NCI-H526 treated with DMSO at 0.1 percent for 48 hours (cell line): ENCODE measurements around the gene TBC1D14.

Experiments used
- DNase-seq: peaks from one replicate; lab custom pipeline; 2025; lab: John Stamatoyannopoulos, UW

Gene TBC1D14, protein sequence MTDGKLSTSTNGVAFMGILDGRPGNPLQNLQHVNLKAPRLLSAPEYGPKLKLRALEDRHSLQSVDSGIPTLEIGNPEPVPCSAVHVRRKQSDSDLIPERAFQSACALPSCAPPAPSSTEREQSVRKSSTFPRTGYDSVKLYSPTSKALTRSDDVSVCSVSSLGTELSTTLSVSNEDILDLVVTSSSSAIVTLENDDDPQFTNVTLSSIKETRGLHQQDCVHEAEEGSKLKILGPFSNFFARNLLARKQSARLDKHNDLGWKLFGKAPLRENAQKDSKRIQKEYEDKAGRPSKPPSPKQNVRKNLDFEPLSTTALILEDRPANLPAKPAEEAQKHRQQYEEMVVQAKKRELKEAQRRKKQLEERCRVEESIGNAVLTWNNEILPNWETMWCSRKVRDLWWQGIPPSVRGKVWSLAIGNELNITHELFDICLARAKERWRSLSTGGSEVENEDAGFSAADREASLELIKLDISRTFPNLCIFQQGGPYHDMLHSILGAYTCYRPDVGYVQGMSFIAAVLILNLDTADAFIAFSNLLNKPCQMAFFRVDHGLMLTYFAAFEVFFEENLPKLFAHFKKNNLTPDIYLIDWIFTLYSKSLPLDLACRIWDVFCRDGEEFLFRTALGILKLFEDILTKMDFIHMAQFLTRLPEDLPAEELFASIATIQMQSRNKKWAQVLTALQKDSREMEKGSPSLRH

DNA sequence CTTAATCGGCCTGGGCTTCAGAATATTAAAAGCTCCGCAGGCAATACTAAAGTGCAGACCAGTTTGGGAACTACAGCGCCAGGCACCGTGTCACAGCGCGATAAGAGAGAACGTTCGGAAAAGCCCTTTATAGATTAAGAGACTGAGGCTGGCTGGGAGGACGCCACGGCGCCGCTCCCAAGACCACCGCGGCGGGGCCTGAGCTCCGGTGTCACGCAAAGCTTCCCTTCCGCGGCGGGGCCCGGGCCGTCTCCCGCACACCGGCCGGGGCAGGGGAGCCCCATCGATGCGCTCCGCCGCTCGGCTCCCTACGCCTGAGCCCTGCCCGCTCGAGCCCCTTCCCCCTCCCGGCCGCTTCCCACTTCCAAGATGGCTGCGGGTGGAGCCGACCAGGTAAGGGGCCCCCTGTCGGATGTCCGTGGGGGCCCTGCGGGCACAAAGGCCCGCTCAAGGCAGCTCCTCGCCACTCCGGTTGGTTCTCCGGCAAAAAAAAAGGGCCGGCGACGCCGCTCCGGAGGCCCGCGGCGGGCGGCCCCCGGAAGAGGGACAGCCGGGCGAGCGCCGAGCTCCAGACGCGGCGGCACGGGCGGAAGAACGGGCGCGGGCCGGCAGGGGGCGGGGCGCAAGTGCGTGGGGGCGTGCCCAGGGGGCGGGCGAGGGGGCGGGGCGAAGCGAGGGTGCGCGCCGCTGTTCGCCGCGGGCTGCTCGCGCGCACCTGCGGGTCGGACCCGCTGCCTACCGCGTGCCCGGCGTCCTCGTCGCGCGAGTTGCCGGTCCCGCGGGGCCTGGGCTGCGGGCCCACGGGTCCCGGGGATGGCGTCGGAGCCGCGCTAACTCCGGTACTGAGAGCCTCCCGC, at the start of gene TBC1D14:
TBC1D14 (plus strand) TSS at position 714 of the 857 bp plus-strand sequence. CDS start 13,564 bp downstream, outside the sequence.
- DNase-seq: peak; percentile 67

DNA sequence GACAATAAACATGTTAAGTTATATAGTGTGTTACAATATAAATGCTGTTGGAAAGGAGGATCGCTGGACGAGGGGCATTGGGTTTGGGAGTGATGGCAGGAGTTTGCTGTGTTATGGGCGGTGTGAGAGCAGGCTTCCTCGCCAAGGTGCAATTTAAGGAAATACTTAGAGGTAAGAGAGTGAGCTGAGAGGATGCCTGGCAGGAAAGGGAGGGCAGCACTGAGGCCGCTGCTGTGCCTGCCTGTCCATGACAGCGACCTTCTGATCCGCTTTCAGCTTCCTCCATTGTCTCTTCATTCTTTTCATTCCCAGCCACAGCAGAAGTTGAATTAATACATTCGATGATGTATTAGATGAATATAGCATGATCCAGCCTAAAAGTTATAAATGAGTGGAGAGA, 41.2 kb upstream of the TBC1D14 start:
- no peak for DNase-seq

DNA sequence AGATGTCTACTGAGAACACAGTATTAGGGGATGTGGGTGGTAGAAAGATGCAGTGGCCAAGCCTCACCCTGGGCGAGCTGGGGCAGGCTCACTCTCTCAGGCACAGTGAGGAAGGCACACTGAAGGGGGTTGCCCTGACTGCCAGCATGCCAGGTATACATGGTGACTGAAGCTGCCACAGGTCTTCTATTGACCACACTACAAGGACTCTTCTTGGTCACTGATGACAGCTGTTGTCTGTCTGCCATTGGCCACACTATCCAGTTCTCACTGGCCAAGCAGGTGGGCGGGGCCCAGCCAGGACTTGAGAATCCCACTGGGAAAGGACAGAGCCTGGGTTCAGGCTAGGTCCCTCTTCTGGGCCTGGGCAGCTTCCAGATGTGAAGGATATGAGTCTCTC, 39.7 kb upstream of the TBC1D14 start:
- no peak for DNase-seq

DNA sequence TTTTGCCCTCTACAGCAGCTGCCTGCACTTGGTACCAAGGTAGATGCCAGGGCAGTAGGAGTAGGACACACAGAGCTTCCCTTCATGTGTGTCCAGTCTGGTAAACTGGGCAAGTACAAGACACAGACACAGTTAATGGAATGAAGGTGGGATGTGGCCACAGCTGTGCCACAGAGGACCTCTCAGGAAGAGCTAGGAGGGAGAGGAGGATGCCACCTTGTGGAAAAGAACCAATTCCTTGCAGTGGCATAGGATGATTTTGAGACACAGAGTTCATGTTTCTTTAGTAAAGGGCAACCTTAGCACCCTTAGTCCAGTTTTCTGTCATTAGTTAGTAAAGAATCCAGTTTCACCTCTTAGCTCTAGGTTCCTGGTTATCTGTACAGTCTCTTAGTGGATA, 36.3 kb upstream of the TBC1D14 start:
- DNase-seq: no peak

DNA sequence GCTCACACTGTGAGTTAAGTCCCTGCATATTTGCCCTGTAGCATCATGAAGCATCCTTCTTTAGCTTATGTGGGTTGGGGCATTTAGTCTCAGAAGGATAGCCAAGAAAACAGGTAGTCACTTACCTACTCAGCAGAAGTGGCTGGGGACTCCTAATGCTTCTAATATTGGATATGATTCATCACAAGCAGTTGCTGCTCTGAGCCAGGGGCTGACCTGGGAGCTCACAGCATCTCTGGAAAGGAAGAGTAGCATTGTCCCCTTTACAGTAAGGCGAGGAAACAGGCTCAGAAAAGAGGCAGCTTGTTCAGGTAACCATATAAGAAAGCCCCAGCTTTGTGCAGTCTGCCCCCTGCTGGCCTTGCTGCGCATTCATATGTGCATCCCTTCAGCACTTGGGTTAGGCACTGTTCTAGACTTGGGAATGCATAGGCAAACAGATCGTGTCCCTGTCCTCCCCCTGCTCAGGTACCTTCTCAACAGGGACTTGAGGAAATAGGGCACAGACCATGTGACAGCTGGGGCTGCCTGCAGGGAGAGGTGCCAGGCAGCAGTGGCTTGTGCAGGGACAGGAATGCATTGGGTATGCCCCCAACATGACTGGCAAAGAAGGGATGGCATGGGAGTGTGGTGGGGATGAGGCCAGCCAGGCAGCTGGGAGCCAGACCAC, 35.7 kb upstream of the TBC1D14 start:
- DNase-seq: peak; percentile 38

DNA sequence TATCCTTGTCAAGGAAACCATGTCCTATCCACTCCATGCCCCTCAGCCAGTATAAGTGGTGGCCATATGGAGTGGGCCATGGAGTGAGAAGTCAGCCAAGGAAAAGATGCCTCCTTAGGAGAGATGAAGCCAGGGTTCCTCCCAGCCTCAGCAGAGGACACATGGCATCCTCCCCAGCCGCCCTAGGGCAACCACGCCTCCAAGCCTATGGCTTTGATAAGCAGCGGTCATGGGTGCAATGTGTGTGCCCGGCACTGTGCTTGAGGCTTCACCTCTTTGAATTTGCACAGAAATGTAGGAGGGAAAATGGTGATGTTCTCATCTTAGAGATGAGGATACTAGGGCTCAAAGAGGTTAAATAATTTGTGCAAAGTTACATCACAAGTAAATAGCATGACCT, 34.6 kb upstream of the TBC1D14 start:
- no peak for DNase-seq

DNA sequence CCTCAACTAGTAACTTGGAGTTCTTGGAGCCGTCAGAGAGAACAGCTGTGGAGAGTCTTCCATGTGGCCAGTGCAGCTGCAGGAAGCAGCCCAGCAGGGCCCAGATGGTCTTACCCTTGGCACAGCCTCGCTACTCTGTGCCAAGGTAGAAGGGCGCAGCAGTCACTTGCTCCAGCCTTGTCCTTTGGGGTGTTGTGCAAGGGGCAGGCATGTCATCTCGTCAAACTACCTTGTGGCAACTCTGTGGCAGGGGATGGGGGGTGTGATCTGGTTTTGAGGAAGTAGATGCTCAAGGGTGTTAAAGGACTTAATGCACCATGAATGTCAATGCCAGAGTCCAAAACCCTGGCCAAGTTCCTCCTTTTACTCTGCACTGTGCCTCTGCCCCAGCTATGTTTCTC, 34.2 kb upstream of the TBC1D14 start:
- no peak for DNase-seq

DNA sequence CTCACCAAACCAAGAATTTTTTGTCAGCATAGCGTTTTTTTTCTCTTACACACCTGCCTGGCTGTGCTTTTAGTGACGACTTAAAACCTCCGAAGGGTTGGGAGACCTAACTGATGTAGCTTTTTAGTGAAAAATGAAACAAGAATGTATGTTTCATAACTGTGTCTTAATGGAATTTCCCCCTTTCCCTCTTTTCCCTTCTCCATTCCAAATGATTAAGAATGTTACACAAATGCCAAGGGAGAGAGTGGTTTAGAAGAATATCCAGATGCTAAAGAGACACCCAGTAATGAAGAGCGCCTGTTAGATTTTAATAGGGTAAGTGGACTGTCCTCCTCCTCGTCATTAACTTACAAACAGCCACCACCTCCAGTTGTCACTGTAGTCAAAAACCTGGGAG, 33.2 kb upstream of the TBC1D14 start:
- no peak for DNase-seq

DNA sequence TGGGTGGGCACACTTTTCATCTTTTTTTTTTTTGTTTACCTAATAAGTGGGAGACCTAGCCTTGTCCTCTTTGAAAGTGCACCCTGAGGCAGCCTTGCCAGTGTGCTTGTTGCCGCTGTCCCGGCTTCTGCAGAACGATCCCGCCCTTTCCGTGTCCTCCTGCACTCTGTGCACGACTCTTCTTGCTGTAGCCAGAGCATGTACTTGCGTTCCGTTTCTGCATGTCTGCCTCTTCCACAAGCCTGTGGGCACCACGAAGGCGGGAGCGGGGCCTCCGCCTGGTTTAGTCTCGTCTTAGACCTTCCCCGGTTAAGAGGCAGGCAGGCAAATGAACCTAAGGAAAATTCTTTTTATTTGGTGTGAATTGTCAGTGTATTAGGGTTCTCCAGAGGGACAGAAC, 32.6 kb upstream of the TBC1D14 start:
- no peak for DNase-seq

DNA sequence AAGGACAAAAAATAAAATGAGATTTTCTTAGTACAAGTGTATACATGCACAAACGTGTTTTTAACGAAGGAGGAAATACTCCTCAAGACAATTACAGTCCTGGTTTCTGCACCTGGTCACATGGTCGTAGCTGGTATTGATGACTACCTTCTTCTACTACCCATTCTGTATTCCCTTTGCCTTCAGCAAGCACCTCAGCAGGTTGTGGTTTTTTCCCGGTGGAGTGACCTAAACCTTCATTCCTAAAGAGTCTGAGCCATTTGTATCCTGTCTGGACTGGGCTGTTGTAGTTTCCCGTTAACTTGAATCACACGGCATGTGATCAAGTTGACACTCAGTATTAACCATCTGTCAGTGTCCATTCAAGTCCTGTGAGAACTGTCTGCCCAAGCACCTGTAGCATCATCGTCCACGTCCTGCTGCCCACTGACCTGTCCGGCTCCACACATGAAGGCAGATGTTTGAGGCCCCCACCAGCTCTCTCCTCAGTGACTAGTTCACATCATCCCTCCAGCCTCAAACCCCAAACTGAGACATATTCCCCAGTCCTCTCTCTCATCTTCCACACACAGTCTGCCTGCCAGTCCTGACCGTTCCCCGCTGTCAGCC, 31.1 kb upstream of the TBC1D14 start:
- no peak for DNase-seq

DNA sequence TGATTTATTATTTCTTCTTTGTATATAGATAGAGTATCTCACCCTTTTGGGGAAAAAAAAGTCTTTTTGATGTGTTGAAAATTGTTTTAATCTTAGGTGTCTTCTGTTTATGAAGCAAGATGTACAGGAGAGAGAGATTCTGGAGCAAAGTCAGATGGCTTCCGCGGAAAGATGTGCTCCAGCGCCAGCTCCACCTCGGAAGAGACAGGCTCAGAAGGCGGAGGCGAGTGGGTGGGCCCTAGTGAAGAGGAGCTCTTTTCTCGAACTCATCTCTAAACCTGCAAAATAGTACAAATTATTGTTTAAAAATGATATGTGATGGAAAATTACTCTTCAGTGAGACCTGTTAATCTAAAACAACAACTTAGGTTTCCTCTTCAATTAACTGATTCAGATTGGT, 28.9 kb upstream of the TBC1D14 start:
- DNase-seq: no peak

DNA sequence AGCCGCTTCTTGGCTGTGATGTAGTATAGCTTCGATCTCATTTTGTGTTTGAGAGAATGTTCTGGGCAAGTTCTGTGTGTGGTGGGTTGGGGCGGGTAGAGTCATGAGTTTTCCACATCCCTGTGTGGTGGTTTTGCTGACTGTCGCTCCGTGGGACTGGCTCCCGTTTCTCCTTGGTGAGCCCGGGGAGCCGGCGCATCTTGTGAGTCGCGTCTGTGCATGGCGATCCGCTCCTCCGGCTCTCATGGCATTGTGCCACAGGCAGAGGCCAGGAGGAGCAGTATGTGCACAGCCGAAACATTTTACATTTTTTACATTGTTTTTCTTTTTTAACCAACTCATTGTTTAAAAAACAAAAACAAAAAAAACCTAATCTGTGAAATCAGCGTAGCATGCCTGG, 27.7 kb upstream of the TBC1D14 start:
- DNase-seq: no peak

DNA sequence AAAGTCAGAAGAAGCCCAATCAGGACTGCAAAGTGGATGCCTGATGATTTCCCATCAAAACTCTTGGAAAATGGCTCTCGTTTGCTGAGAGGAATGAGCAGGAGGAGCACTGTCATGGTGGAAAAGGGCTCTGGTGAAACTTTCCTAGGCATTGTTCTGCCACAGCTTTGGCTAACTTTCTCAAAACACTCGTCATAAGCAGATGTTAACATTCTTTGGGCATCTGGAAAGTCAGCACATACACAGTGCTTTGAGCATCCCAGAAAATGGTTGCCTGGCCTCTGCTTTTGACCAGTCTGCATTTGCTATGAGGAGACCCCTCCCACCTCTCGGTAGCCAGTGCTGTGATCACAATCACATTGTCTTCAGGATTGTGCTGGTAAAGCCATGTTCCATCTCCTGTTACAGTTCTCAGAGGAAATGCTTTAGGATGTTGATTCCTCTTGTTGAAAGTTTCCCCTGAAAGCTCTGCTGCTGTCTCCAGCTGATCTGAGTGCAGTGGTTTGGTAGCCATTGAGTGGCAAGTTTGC, 25.2 kb upstream of the TBC1D14 start:
- DNase-seq: no peak

DNA sequence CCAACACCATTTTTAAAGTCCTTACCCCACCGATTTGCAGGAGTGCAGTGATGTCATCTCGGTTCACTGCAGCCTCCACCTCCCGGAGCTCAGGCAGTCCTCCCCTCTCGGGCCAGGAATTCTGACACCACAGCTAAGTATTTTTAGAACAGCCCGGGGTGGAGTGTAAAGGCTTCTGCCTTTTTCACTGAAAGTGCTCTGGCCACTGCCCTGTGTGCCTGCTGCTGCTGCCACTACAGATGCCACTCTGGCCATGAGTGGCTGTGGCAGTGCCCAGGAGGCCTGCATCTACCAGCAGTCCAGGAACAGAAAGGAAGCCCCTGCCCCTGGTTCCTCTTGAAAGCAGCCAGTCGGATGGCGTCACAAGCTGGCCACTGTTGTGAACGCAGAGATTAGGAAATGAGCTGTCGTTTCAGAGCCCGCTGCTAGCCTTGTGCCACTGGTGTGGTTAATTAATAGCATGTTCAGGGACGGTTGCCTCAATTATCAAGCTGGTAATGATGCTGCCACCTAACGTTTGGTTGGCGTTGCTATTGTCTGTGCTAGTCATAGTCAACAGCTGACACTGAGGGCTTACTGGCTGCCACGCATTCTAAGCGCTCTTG, 23.6 kb upstream of the TBC1D14 start:
- peak; percentile 40 for DNase-seq

DNA sequence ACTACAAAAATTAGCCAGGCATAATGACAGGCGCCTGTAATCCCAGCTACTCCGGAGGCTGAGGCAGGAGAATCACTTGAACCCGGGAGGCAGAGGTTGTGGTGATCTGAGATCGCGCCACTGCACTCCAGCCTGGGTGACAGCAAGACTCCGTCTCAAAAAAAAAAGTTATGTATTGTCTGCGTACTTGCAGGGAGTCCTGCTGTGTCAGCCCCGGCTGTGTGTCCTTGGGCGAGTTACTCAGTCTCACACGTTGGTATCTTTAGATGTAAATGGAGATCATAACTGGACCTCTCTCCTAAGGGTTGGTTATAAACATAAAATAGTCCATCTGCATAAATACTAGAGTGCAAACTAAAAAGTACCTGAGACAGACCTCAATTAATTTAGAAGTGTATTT, 22.7 kb upstream of the TBC1D14 start:
- no peak for DNase-seq

DNA sequence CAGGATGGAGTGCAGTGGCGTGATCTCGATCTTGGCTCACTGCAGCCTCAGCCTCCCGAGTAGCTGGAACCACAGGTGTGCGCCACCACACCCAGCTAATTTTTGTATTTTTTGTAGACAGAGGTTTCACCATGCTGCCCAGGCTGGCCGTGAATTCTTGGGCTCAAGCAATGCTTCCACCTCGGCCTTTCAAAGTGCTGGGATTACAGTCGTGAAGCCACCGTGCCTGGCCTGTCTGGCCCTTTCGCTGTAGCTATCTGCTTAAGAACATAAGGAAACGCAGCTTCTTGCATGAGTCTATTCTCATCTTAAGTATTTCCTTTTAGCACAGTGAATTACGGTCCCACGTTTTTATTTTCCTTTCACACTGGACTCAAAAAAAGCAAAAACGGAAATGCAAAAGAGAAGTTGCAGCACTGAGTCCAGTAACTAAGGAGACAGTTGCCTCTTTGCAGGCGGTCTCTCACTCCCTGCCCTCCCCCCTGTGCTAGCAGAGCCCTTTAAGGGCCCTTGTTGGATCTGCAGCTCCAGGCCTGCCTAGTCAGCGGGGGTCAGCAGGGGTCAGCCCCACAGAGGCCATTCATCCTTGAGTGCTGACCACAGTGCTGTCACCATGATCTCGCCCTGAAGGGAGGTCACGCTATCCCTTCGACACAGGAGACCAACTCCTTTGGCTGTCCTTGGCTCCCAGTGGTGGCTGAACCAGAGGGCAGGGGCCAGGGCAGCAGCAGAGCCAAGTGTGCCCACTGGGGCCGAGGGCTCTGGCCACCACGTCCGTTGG, 21.8 kb upstream of the TBC1D14 start:
- DNase-seq: no peak

DNA sequence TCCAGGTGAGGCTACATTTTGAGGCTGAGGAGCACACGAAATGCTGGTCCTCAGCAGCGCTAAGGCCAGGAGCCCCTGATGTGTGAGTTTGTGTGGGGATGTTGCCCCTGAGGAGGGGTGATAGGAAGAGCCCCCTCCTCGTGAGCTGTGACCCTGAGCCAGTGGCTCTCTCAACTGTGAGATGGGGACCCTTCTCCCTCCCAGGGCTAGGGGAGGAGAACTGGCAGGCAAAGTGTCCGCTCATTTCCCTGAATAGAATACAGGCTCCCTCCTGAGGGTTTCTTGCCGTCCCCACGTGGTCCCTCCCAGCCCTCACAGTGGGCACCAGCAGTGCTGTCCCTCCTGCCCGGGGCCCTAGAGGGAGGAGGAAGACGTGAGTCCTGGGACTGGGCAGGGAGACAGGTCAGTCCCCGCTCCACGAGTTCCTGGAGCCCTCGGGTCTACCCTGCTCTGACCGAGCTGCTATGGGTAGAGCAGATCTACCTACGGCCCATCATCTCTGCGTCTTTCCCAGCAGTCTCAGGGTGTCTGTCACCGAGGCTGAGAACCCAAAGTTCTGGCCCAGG, 21.0 kb upstream of the TBC1D14 start:
- no peak for DNase-seq

DNA sequence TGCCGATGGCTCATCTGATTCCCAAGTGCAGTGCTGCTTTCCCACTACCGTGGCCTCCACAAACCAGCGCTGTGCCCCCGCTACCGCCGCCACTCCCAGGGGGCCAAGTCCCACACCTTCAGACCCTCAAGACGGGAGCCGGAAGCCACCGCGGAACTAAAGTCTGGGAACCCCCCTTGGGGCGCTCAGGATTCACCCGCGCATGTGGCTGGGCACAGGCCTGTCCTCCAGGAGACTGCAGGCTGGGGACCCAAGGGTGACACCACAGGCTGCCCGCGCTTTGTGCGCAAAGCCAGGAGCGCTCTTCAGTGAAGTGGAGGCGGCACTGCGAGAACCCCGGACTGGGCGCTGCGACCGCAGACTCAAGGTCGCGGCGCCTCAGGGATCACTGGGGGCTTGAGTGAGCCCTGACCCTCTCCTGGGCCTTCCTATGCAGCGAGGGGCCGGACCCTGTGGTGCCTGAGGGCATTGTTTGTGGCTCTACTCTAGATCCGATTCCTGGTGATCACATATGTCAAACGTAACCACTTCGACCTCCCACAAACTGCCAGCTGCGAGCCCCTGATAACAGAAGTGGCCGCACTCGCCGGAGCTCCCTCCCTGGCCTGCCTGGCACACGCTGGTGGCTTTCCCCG, 20.4 kb upstream of the TBC1D14 start:
- DNase-seq: no peak

DNA sequence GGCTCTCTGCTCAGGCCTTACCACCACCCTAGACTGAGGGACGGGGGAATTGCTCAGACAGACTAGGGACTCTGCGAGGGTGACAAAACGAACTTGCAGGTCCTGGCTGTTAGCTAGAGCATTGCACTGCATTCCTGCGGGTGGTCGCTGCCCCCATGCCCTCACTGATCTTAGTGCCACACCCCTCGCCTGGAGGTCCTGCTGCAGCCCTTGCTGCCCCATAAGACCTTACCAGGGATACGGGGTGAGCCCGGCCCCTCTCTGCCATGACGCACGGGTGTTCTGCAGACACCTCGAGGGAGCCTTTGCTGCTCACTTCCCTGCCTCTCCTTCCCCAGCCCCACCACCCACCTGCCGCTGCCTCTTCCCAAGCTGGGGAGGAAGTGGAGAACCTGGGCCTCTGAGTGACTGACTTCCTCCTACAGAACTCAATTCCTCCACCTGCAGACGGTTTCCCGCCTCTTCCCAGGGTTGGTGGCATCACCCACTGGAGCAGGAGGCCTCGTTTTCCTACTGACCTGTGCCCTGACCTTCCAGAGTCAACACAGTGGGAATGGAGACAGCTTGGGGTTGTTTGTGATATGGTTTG, 19.8 kb upstream of the TBC1D14 start:
- no peak for DNase-seq
